ENCODE measurements around the gene FARS2. TPM values are rescaled to one million over a fixed set of nuclear protein-coding genes. Genes with fewer than 3 reads are reported as not detected.

Gene FARS2
- total RNA-seq, 1 experiment from 2014 or later = 10.8 TPM

DNA sequence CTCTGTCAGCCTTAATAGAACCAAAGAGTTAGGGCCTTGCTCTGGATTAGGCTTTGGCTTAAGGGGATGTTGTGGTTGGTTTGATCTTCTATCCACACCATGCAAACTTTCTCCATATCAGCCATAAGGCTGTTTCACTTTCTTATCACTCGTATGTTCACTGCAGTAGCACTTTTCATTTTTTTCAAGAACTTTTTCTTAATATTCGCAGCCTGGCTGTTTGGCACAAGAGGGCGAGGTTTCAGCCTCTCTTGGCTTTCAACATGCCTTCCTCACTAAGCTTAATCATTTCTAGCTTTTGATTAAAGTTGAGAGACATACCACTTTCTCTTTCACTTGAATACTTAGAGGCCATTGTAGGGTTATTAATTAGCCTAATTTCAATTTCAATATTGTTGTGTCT lies 552.3 kb downstream of the FARS2 start:
- no peak for DNase-seq (ENCODE audit: extremely low read depth, low read depth)

DNA sequence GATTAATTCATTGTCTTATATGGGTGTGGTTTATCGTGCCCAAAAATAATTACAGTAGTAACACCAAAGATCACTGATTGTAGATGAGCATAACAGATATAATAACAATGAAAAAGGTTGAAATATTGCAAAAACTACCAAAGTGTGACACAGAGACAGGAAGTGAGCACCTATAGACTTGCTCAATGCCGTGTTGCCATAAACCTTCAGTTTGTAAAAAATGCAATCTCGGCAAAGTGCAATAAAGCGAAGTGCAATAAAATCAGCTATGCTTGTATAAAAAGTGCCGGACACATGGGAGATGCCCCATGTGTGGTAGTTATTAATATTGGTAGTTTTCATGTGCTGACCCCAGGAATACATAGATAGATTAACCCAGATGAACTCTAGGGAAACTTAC lies 552.8 kb downstream of the FARS2 start:
- no peak for DNase-seq (ENCODE audit: extremely low read depth, low read depth)

DNA sequence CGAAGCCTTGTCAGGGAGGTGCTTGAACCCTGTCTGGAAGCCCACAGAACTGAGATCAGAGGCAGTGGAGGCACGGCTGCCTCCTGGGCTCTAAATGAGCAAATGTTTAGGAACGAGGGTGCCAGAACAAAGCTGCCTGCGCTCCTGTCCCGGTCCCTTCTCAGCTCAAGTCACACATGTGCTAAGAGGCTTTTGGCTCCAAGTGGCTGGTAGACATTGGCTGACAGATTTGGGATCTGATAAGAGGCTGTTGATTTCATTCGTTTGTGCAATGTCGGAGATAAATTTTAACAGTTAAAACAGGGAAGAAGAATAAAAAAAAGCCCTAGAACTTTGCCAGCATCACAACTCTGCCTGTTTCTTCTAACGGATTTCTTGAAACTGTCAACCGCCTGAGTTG lies 553.6 kb downstream of the FARS2 start:
- no peak for DNase-seq (ENCODE audit: extremely low read depth, low read depth)

DNA sequence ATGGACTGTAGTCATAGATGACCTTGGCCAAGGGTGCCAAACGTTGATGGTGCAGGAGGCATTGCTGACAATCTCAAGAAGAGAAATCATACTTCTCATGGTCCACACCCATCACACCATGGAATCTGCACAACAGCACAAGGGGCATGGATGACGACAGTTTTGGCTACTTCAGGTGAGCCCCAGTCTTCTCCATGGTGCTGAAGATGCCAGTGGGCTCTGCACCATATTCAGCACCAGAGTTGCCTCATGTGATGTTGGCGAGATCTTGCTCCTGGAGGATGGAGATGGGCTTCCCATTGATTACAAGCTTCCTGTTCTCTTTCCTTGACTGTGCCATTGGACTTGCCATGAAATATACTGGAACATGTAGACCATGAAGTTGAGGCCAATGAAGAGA lies 556.6 kb downstream of the FARS2 start:
- no peak for DNase-seq (ENCODE audit: extremely low read depth, low read depth)

DNA sequence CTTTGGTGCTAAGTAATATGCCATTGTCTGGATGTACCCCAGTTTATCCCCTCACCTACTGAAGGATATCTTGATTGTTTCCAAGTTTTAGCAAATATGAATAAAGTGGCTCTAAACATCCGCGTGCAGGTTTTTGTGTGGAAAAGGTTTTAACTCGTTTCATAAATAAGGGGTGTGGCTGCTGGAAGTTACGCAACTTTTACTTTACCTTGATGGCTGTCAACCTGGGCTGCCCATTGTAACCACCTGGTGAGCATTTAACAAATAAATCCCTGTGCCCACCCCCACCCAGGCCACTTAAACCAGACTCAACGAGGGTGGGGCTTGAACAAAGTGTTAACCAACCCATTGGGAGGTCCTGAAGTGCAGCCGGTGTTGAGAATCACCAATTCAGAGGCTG lies 557.6 kb downstream of the FARS2 start:
- DNase-seq (ENCODE audit: extremely low read depth, low read depth) = no peak

Other genes starting within 250 kb of the FARS2 start
- 0.22 and 0.40 TPM in 2 replicates for gene PPP1R3G, start 176.2 kb upstream of the FARS2 start, total RNA-seq (2014; rRNA removed; shearing (Covaris generic))
- gene LYRM4, start 563 bp upstream of the FARS2 start, total RNA-seq (2014; rRNA removed; shearing (Covaris generic)) = 31.6 and 39.5 TPM in 2 replicates